22Rv1 (cell line): ENCODE measurements around the gene SELENOF.

Experiments
- H3K27ac ChIP-seq: fragments of 450-650 bp; 2 replicates; pipeline ENCODE4 v1.5.1; 2017
- ZFX ChIP-seq: fragments of 450-650 bp; IDR thresholded peaks from 2 replicates; pipeline ENCODE4 v1.6.1; 2017; ENCODE audit warnings: antibody characterized with exemption, borderline replicate concordance
- TF ChIP-seq, protein P1 (sequence below): fragments of 450-650 bp; IDR thresholded peaks from 2 replicates; pipeline ENCODE4 v1.5.1; 2017; ENCODE audit warnings: mild to moderate bottlenecking

The SELENOF gene

DNA sequence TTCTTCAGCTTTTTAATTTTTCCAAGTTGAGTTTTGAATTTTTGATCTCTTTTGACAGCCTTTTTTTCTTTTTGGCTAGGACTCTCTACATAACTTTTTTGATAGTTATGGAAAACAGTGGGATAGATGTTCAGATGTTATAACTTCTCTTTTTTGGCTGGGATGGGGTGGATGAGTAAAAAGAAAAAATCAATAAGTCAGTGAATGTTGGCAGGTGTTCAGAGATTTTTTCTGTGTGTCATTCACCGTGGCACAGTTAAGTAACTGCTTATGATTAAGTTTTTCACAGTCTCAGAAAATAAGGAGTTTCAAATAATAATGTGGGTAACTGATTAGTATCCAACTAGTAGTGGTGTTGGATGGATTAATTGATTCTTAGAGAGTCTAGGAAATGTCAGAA is 24.5 kb upstream of the SELENOF start:
- H3K27ac ChIP-seq = no peak overlapping the region
- no peak for TF ChIP-seq ZFX
- TF ChIP-seq, protein P1, sequence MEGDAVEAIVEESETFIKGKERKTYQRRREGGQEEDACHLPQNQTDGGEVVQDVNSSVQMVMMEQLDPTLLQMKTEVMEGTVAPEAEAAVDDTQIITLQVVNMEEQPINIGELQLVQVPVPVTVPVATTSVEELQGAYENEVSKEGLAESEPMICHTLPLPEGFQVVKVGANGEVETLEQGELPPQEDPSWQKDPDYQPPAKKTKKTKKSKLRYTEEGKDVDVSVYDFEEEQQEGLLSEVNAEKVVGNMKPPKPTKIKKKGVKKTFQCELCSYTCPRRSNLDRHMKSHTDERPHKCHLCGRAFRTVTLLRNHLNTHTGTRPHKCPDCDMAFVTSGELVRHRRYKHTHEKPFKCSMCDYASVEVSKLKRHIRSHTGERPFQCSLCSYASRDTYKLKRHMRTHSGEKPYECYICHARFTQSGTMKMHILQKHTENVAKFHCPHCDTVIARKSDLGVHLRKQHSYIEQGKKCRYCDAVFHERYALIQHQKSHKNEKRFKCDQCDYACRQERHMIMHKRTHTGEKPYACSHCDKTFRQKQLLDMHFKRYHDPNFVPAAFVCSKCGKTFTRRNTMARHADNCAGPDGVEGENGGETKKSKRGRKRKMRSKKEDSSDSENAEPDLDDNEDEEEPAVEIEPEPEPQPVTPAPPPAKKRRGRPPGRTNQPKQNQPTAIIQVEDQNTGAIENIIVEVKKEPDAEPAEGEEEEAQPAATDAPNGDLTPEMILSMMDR = no peak

DNA sequence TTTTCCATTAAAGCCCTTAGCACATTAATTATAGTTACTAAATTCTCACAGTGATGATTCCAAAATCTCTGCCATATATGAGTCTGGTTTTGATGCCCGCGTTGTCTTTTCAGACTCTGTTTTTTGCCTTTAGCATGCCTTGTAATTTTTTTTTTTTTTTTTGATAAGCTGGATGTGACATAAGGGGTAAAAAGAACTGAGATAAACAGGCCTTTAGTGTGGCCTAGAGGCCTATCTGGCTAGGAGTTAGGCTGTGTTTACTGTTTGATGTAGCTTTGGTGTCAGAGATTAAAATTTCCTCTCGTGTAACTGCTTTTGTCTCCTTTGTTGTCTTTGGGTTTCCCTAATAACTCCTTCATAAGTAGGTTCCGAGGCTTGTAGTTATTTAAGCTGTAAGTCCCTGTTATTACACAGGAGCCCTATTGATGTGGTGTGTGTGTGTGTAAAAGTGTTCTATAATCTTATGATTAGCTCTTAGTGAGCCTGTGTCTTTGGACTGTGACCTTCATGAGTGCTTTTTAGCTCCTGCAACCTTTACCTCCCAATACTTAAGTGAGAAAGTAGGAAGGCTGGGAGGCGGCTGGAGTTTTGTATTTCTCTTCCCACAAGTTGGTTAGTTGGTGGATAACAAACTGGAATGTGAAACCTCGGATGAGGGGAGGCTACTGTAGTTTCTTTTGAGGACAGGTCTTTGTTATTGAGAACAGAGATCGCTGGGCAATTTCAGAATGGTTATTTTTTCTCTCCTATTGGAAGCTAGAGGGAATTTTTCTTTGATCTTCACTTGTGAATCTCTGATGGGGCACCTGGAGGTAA is 19.8 kb upstream of the SELENOF start:
- no peak overlapping the region for H3K27ac ChIP-seq
- no peak for TF ChIP-seq ZFX
- TF ChIP-seq, protein P1 = no peak

DNA sequence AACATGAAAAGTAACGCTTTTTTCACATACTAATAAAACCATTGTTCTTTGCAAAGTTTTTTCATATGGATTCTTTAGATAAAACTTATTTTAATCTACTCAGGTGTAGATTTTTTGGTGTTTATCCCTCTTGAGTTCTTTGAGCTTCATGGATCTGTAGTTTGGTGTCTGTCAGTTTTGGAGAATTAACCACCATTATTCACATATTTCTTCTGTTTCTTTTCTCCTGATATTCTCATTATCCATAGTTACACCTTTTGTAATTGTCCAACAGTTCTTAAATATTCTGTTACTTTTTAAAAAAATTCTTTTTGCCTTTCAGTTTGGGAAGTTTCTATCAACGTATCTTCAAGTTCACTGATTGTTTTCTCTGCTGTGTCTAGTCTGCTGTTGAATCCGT is 19.1 kb upstream of the SELENOF start:
- TF ChIP-seq, protein P1 = no peak
- TF ChIP-seq ZFX = no peak
- no peak overlapping the region for H3K27ac ChIP-seq

DNA sequence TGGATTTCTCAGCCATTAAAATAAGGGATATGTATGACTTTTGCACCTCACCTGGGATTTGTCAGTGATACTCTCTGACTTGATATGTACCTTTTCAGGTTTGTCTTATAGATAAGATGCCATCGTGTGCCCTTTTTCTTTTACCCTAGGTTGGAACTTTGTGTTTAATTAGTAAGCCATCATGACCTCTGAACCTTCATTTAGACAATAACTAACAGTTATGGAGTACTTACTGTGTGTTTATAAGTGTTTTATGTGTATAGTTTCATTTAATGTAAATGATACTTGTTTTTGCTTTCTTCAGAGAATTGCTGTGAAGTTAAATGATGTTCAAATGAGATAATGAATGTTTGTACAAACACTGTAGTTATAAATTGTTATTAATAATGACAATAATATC is 14.9 kb upstream of the SELENOF start:
- no peak overlapping the region for H3K27ac ChIP-seq
- no peak for TF ChIP-seq ZFX
- TF ChIP-seq, protein P1 = no peak

DNA sequence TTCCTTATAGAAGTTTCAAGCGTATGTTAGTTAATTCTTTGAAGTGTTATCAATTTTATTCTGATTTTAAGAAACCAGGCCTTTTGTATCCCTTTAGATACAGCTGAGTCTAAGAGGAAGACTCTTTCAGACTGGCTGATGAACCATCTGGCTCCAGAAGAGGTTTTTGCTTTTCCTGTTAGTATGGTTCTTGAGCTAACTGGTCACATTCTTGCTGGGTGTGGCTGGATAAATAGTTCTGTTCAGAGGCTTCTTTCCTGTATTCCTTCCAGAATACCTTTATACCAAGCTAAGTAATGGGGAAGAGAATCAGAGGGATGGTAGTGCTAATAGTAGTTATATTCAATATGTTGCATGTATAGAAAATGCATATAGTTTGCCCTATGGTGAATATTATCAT is 13.0 kb upstream of the SELENOF start:
- H3K27ac ChIP-seq = no peak overlapping the region
- TF ChIP-seq, protein P1 = no peak
- TF ChIP-seq ZFX = no peak

DNA sequence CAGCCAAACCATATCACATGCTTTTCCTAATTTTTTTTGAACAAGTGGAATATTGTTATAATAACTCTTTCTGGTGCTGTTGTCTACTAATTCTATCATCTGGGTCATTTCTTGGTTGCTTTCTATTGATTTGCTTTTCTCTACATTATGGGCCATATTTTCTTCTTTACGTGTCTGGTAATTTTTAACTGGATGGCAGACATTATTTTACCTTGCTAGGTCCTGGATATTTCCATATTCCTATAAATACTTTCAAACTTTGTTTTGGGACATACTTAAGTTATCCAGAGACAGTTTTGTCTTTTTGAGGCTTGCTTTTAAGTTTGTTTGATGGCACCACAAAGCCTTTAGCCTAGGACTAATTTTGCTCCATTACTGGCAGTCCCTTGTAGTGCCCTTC is 11.8 kb upstream of the SELENOF start:
- no peak for TF ChIP-seq ZFX
- TF ChIP-seq, protein P1 = no peak
- no peak overlapping the region for H3K27ac ChIP-seq

DNA sequence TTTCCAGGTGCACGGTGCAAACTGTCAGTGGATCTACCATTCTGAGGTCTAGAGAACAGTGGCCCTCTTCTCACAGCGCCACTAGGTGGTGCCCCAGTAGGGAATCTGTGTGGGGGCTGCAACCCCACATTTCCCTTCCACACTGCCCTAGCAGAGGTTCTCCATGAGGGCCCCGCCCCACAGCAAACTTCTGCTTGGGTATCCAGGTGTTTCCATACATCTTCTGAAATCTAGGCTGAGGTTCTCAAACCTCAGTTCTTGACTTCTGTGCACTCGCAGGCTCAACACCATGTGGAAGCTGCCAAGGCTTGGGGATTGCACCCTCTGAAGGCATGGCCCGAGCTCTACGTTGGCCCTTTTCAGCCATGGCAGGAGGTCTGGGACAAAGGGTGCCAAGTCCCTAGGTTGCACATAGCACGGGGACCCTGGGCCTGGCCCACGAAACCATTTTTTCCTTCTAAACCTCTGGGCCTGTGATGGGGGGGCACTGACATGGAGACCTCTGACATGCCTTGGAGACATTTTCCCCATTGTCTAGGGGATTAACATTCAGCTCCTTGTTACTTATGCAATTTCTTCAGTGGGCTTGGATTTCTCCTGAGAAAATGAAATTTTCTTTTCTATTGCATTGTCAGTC is 10.5 kb upstream of the SELENOF start:
- no peak for TF ChIP-seq ZFX
- TF ChIP-seq, protein P1 = no peak
- H3K27ac ChIP-seq = no peak overlapping the region
